Endothelial cell of hepatic sinusoid (primary cell): Measurements from ENCODE around the gene WDR11.

Experiments
- in situ Hi-C: cut with HindIII; loops from 2 replicates; pipeline ENCODE4 v1.10.0; 2017; ENCODE audit warnings: low sequenced_read_pairs

WDR11 gene

DNA sequence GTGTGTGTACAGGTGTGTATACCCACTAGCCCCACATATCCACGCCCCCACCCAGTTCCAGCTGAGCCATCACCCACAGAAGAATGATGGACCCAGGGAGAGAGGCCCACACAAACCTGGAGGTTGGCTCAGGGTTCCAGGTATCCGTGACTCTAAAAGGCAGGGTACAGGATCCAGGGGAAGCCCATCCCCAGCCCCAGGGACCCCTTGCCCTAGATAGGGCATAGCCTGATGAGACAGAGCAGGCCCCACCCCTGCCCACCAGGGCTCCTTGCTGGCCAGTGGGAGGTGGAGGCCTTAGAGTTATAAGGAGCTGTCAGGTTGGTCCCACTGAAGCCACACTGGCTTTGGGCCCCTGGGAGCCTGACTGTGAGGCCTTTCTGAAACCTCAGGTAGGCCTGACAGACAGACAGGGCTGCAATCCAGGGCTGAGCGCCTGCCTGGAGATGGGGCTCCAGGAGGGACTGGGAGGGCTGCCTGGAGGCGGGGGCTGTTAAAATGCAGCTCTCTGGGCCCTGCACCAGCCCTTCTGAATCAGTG, 93.5 kb downstream of the WDR11 start:
- in situ Hi-C loops: loop anchor here (5.0 kb wide), 2 partner anchors 77 to 953 kb away; no protein-coding TSS in a partner anchor

GRCh38 chr10:120945182-120945581, 94.0 kb downstream of the WDR11 start:
- in situ Hi-C loops: loop anchor here (5.0 kb wide), 1 partner anchor 952 kb away; no protein-coding TSS in a partner anchor

DNA sequence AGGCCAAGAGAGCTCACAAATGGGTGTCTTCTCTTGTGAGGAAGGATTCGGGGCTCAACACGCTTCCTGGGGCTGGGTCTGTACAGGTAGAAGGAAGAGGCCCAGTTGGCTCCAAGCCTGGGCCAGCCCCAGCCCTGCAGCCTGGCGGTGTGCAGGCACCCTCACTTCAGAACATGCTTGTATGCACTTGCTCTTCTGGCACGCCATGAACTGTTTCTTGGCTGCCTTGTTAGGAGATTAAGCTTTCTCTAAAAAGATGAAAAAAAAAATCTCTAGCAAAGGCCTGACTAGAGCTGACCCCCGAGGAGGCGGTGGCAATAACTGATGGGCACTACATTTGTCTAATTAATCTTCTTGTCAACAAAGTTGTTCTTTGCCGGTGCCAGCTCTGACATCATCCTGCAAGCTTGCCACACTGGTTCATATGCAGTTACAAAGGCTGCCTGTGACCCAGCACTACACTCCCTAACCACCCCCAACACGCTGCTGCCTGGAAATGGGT, 94.7 kb downstream of the WDR11 start:
- in situ Hi-C loops: loop anchor here (5.0 kb wide), 1 partner anchor 951 kb away; no protein-coding TSS in a partner anchor

- in situ Hi-C loops: loop anchor here (5.0 kb wide), 1 partner anchor 951 kb away; no protein-coding TSS in a partner anchor
Observed at GRCh38 chr10:120946497-120946896, 95.3 kb downstream of the WDR11 start.

DNA sequence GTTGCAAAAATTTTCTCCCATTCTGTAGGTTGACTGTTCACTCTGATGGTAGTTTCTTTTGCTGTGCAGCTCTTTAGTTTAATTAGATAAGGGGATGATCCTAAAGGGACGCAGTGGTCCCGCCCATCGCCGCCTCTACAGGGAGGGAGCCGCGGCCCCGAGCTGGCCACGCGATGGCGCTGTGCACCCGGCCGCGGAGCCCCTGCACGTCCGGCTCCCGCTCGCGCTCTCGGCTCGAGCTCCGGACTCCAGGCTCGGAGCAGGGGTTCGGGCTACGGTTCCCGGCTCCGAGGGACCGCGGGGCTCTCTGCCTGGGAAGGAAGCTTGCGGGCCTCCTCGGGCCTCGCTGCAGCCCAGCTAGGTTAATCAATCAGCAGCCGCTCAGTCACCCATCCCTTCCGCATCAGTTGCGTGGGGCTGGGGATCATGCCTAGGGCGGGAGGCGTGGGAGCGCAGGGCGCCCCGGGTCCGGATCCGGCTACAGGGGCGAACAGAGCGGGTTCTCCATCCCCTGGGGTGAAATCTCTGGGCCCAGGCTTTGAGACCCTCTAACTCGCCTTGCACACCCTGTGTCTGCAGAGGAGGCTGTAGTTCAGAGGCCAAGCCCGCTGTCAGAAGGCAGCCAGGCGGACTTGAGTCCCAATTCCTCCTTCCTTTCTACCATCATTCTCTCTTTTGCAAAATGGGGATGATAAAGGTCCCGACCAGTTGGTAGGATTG, 97.9 kb downstream of the WDR11 start:
- in situ Hi-C loops: loop anchor here (5.0 kb wide), 1 partner anchor 948 kb away; no protein-coding TSS in a partner anchor

- in situ Hi-C loops: loop anchor here (5.0 kb wide), 1 partner anchor 948 kb away; no protein-coding TSS in a partner anchor
Observed at GRCh38 chr10:120949609-120950031, 98.5 kb downstream of the WDR11 start.

GRCh38 chr10:120950051-120950561, 98.9 kb downstream of the WDR11 start:
- in situ Hi-C loops: no loop called here

DNA sequence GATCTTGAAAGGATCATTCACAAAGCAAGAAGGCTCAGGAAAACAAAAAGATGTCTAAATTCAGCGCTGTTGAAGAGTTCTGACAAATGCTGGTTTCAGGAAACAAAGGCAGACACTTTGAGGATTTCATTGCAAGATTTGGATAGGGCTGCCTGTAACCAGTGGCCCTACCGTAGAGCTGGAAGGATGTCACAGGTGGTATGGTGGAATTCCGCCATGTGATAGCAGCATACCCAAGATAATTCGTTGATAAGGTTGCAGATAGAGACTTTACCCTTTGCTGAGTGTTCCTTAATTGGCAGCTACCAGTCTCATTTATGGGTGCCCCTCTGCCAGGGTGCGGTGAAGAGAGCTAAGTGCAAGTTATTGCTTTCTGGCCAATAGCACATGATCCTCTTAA, 100.1 kb downstream of the WDR11 start:
- in situ Hi-C loops: no loop called here

- in situ Hi-C loops: no loop called here
Observed at GRCh38 chr10:120953897-120954296, 102.7 kb downstream of the WDR11 start.
